T-cell (primary cell): ENCODE results near the gene ADGRB3. TPM values are rescaled to one million over a fixed set of nuclear protein-coding genes. Genes with fewer than 3 reads are reported as not detected.
"Not testable (repeated sequence)": the region's sequence is repeated elsewhere in the genome, so short reads cannot be mapped to it uniquely, and the experiment has no call there.

Source experiments
- ATAC-seq, 4 experiments: fragments of 200-7000 bp in 3 of 4; fragments of 150-1000 bp in 1 of 4; cut with Tn5 transposase; replicated peaks in 1 of 4; 1 replicate in 3 of 4; 2 replicates in 1 of 4; pipeline ENCODE4 v1.10.0; 2021; ENCODE audit warnings: moderate library complexity in 3 of 4, mild to moderate bottlenecking in 2 of 4, moderate number of reproducible peaks in 1 of 4
- CTCF ChIA-PET, 2 donors: fragments of 300-600 bp; sonication (Branson Sonifier 250); formaldehyde crosslinking; loops; one replicate each; lab custom pipeline; 2022; ENCODE audit warnings: antibody characterized with exemption in 2 of 2; lab: Charles Lee
- POLR2A ChIA-PET, 2 donors: fragments of 300-600 bp; sonication (Branson Sonifier 250); formaldehyde crosslinking; loops; one replicate each; lab custom pipeline; 2022; ENCODE audit warnings: antibody characterized with exemption in 2 of 2; lab: Charles Lee
- DNase-seq, 35 experiments: peaks; one replicate each; pipeline versions ENCODE4 v3.0.0 to v3.0.0-alpha.2; 2013 to 2023
- H3K27ac ChIP-seq: one replicate; pipeline ENCODE4 v1.5.1; 2013; ENCODE audit warnings: low read length
- H3K27me3 ChIP-seq, 2 experiments: replicated peaks in 1 of 2; 1 replicate in 1 of 2; 2 replicates in 1 of 2; pipeline versions ENCODE4 v1.6.1 to v1.7.0; 2013; ENCODE audit warnings: low read length in 1 of 2, mixed read lengths in 1 of 2; ENCODE audit not compliant: control insufficient read depth in 2 of 2, insufficient read depth in 2 of 2; ENCODE audit errors: extremely low read depth in 1 of 2
- H3K36me3 ChIP-seq, 2 donors: 1 replicate in 1 of 2; 2 replicates in 1 of 2; pipeline versions ENCODE4 v1.6.1 to v1.7.0; 2013; ENCODE audit warnings: low read length in 1 of 2; ENCODE audit not compliant: control insufficient read depth in 2 of 2, insufficient read depth in 1 of 2; ENCODE audit errors: extremely low read depth in 1 of 2
- H3K4me1 ChIP-seq, 2 experiments: 1 replicate in 1 of 2; 2 replicates in 1 of 2; pipeline versions ENCODE4 v1.6.1 to v1.7.0; 2013; ENCODE audit warnings: low read length in 2 of 2, mixed read lengths in 1 of 2; ENCODE audit not compliant: insufficient read depth in 2 of 2, control insufficient read depth in 1 of 2; ENCODE audit errors: extremely low read depth in 1 of 2
- H3K4me3 ChIP-seq, 2 donors: 1 replicate in 1 of 2; 2 replicates in 1 of 2; pipeline versions ENCODE4 v1.5.1 to v1.7.0; 2013; ENCODE audit warnings: mild to moderate bottlenecking in 2 of 2, low read length in 1 of 2, moderate library complexity in 1 of 2; ENCODE audit not compliant: control insufficient read depth in 1 of 2; ENCODE audit errors: extremely low read depth in 1 of 2
- H3K9me3 ChIP-seq: 2 replicates; pipeline ENCODE4 v1.7.0; 2013
- H3K27ac Mint-ChIP-seq, 2 donors: one replicate each; pipeline ENCODE4 v1.8.0; 2020 to 2021; ENCODE audit warnings: mild to moderate bottlenecking in 2 of 2, mixed read lengths in 2 of 2
- H3K27me3 Mint-ChIP-seq, 2 donors: one replicate each; pipeline ENCODE4 v1.8.0; 2021 to 2022; ENCODE audit warnings: mixed read lengths in 2 of 2
- H3K36me3 Mint-ChIP-seq: one replicate; pipeline ENCODE4 v1.8.0; 2021; ENCODE audit warnings: mixed read lengths
- H3K4me1 Mint-ChIP-seq, 3 donors: one replicate each; pipeline ENCODE4 v1.8.0; 2020 to 2022; ENCODE audit warnings: mixed read lengths in 3 of 3, mild to moderate bottlenecking in 1 of 3
- H3K4me3 Mint-ChIP-seq, 3 donors: one replicate each; pipeline ENCODE4 v1.8.0; 2020 to 2022; ENCODE audit warnings: mild to moderate bottlenecking in 3 of 3, mixed read lengths in 3 of 3, moderate library complexity in 3 of 3
- H3K9me3 Mint-ChIP-seq, 3 donors: one replicate each; pipeline ENCODE4 v1.8.0; 2020 to 2022; ENCODE audit warnings: mixed read lengths in 3 of 3
- WGBS: methylation state at CpG from one replicate; pipeline ENCODE4 v1.1.5; 2013; ENCODE audit warnings: missing lambda C conversion rate; ENCODE audit not compliant: insufficient coverage; 5-methylcytosine and 5-hydroxymethylcytosine counted together
- total RNA-seq, 35 experiments: library from RNA in 6 of 35; stranded (reverse) in 6 of 35; fragments of 120-200 nt in 1 of 35; gene quantifications; one replicate each; pipeline versions ENCODE4 v1.2.1 to v1.2.4 and lab custom pipeline; 2013 to 2026

Gene ADGRB3
- total RNA-seq, 5 donors from 2014 or later (not counting 1 experiment from before 2014, with no cell fraction given): not detected

- H3K9me3 ChIP-seq: no peaks in the 10 kb centered on the region
- no peaks in the 10 kb centered on the region for H3K9me3 Mint-ChIP-seq
- WGBS: 64% methylated on average over 2 of the region's 3 CpGs
- H3K4me3 ChIP-seq: no peak overlapping the region
- POLR2A ChIA-PET: no interaction called here
- H3K4me1 ChIP-seq: no peaks in the 10 kb centered on the region
- no peak overlapping the region for H3K4me3 Mint-ChIP-seq
- no peak overlapping the region for H3K27ac Mint-ChIP-seq
- H3K27me3 ChIP-seq: no peaks in the 10 kb centered on the region
- no peaks in the 10 kb centered on the region for H3K36me3 ChIP-seq
- H3K27ac ChIP-seq: no peak overlapping the region
- DNase-seq: no peak
- no peaks in the 10 kb centered on the region for H3K4me1 Mint-ChIP-seq
- H3K27me3 Mint-ChIP-seq: no peaks in the 10 kb centered on the region
- no peaks in the 10 kb centered on the region for H3K36me3 Mint-ChIP-seq
- CTCF ChIA-PET: no interaction called here
- no peak for ATAC-seq
Measured at GRCh38 chr6:68657374-68658139, 22.5 kb downstream of the ADGRB3 start.

- ChIA-PET POLR2A (no interaction called here), CTCF (no interaction called here)
- H3K4me3 ChIP-seq: no peak overlapping the region
- H3K27me3 ChIP-seq: no peaks in the 10 kb centered on the region
- no peaks in the 10 kb centered on the region for H3K9me3 ChIP-seq
- Mint-ChIP-seq H3K36me3 (no peaks in the 10 kb centered on the region), H3K27me3 (no peaks in the 10 kb centered on the region), H3K4me3 (no peak overlapping the region), H3K27ac (no peak overlapping the region), H3K9me3 (no peaks in the 10 kb centered on the region), H3K4me1 (no peaks in the 10 kb centered on the region)
- no peak for DNase-seq
- no peak for ATAC-seq
- no peaks in the 10 kb centered on the region for H3K4me1 ChIP-seq
- H3K27ac ChIP-seq: no peak overlapping the region
- no peaks in the 10 kb centered on the region for H3K36me3 ChIP-seq
- WGBS: no CpG with 5 or more reads among the region's 2 CpGs
Measured at GRCh38 chr6:68658338-68658737, 23.3 kb downstream of the ADGRB3 start.

- H3K36me3 ChIP-seq: no peaks in the 10 kb centered on the region
- CTCF ChIA-PET: no interaction called here
- H3K27me3 ChIP-seq: no peaks in the 10 kb centered on the region
- POLR2A ChIA-PET: no interaction called here
- no peak overlapping the region for H3K4me3 Mint-ChIP-seq
- peaks cover 0 to 8% (median 0%) of the 10 kb centered on the region in 3 donors for H3K9me3 Mint-ChIP-seq
- H3K27ac ChIP-seq: no peak overlapping the region
- no peak for DNase-seq
- H3K4me1 Mint-ChIP-seq: no peaks in the 10 kb centered on the region
- no peak overlapping the region for H3K27ac Mint-ChIP-seq
- H3K9me3 ChIP-seq: no peaks in the 10 kb centered on the region
- no peaks in the 10 kb centered on the region for H3K27me3 Mint-ChIP-seq
- no peaks in the 10 kb centered on the region for H3K36me3 Mint-ChIP-seq
- H3K4me1 ChIP-seq: no peaks in the 10 kb centered on the region
- no peak overlapping the region for H3K4me3 ChIP-seq
- ATAC-seq: no peak
Measured at GRCh38 chr6:68673255-68673654, 38.2 kb downstream of the ADGRB3 start.

- POLR2A ChIA-PET: no interaction called here
Measured at GRCh38 chr6:68675548-68675947, 40.5 kb downstream of the ADGRB3 start.

GRCh38 chr6:68676094-68676493 is 41.0 kb downstream of the ADGRB3 start:
- H3K36me3 ChIP-seq, H3K27ac Mint-ChIP-seq, H3K9me3 ChIP-seq, H3K4me3 Mint-ChIP-seq, POLR2A ChIA-PET, H3K27me3 Mint-ChIP-seq, H3K27me3 ChIP-seq, H3K9me3 Mint-ChIP-seq, H3K4me1 Mint-ChIP-seq, H3K36me3 Mint-ChIP-seq, H3K4me3 ChIP-seq, ATAC-seq, DNase-seq, H3K4me1 ChIP-seq, CTCF ChIA-PET, H3K27ac ChIP-seq: not testable (repeated sequence)
- 82% methylated on average over 9 of the region's 16 CpGs for WGBS

More at GRCh38 chr6:68675548-68675947, 40.5 kb downstream of the ADGRB3 start:
- no peaks in the 10 kb centered on the region for H3K36me3 ChIP-seq
- H3K9me3 ChIP-seq: no peaks in the 10 kb centered on the region
- ATAC-seq: no peak
- no peaks in the 10 kb centered on the region for H3K4me1 ChIP-seq
- CTCF ChIA-PET: no interaction called here
- Mint-ChIP-seq H3K27me3 (no peaks in the 10 kb centered on the region), H3K4me3 (no peak overlapping the region), H3K27ac (no peak overlapping the region), H3K4me1 (no peaks in the 10 kb centered on the region), H3K36me3 (no peaks in the 10 kb centered on the region), H3K9me3 (peaks cover 0 to 5% (median 3%) of the 10 kb centered on the region in 3 donors)
- H3K27me3 ChIP-seq: no peaks in the 10 kb centered on the region
- DNase-seq: no peak
- H3K4me3 ChIP-seq: no peak overlapping the region
- no CpG with 5 or more reads among the region's 4 CpGs for WGBS
- H3K27ac ChIP-seq: no peak overlapping the region

GRCh38 chr6:68677058-68677457 is 42.0 kb downstream of the ADGRB3 start:
- Mint-ChIP-seq H3K4me3 (no peak overlapping the region), H3K36me3 (no peaks in the 10 kb centered on the region), H3K27ac (no peak overlapping the region), H3K27me3 (no peaks in the 10 kb centered on the region), H3K9me3 (peaks cover 0 to 4% (median 3%) of the 10 kb centered on the region in 3 donors), H3K4me1 (no peaks in the 10 kb centered on the region)
- ChIA-PET CTCF (no interaction called here), POLR2A (no interaction called here)
- Histone ChIP-seq H3K9me3 (no peaks in the 10 kb centered on the region), H3K27me3 (no peaks in the 10 kb centered on the region), H3K4me1 (no peaks in the 10 kb centered on the region), H3K36me3 (no peaks in the 10 kb centered on the region), H3K4me3 (no peak overlapping the region), H3K27ac (no peak overlapping the region)
- no peak for ATAC-seq
- DNase-seq: no peak
- no CpG with 5 or more reads among the region's 3 CpGs for WGBS
